HG02588 (cell line): ENCODE data around the gene GPR142.

Experiments
- ATAC-seq: cut with Tn5 transposase; IDR thresholded peaks from one replicate; pipeline ENCODE4 v1.9.1; 2021; ENCODE audit warnings: mild to moderate bottlenecking, moderate library complexity; ENCODE audit not compliant: unreplicated experiment

GPR142 gene

GRCh38 chr17:74367206-74367605 is at the start of gene GPR142:
TSS of gene GPR142 (plus strand) at chr17:74367506. CDS start at chr17:74369541, 2,035 bp downstream.
- ATAC-seq = no peak

GRCh38 chr17:74318391-74318790 is 48.9 kb upstream of the GPR142 start:
- ATAC-seq = no peak

GRCh38 chr17:74324521-74324920 is 42.8 kb upstream of the GPR142 start:
- ATAC-seq = no peak

- ATAC-seq = no peak
These were observed 41.9 kb upstream of the GPR142 start for GRCh38 chr17:74325376-74325742.

GRCh38 chr17:74325743-74326379 is 41.4 kb upstream of the GPR142 start, which contains the start of gene KIF19:
TSS of gene KIF19 (plus strand) at chr17:74326226. CDS start at chr17:74326350, 124 bp downstream.
- ATAC-seq = no peak

GRCh38 chr17:74326506-74326905 is 40.8 kb upstream of the GPR142 start:
- ATAC-seq = no peak

- ATAC-seq = no peak
These were observed 38.8 kb upstream of the GPR142 start for GRCh38 chr17:74328487-74328886.

- no peak for ATAC-seq
These were observed 37.9 kb upstream of the GPR142 start for GRCh38 chr17:74329378-74329777.

- no peak for ATAC-seq
These were observed 36.9 kb upstream of the GPR142 start for GRCh38 chr17:74330446-74330845.

- ATAC-seq = no peak
These were observed 35.2 kb upstream of the GPR142 start for GRCh38 chr17:74332017-74332650.

GRCh38 chr17:74332763-74333283 is 34.5 kb upstream of the GPR142 start:
- ATAC-seq = no peak

GRCh38 chr17:74334393-74335039 is 32.8 kb upstream of the GPR142 start:
- ATAC-seq = no peak

- ATAC-seq = no peak
These were observed 31.7 kb upstream of the GPR142 start for GRCh38 chr17:74335529-74336062.

- ATAC-seq = no peak
These were observed 31.0 kb upstream of the GPR142 start for GRCh38 chr17:74336307-74336706.

- ATAC-seq = no peak
These were observed 29.3 kb upstream of the GPR142 start for GRCh38 chr17:74337834-74338500.

- ATAC-seq = no peak
These were observed 27.6 kb upstream of the GPR142 start for GRCh38 chr17:74339537-74340195.

GRCh38 chr17:74340470-74341023 is 26.8 kb upstream of the GPR142 start:
- no peak for ATAC-seq

- no peak for ATAC-seq
These were observed 25.1 kb upstream of the GPR142 start for GRCh38 chr17:74342224-74342623.

GRCh38 chr17:74343121-74343520 is 24.2 kb upstream of the GPR142 start:
- no peak for ATAC-seq
